Subcutaneous adipose tissue (tissue), 4 donors: Measurements from ENCODE around the gene BCLAF1. TPM values are rescaled to one million over a fixed set of nuclear protein-coding genes. Genes with fewer than 3 reads are reported as not detected.

Source experiments
- total RNA-seq, 4 donors: library from RNA; depleted of rRNA; stranded (reverse); fragments of >200 nt; gene quantifications; one replicate each; pipeline ENCODE4 v1.1.0, GENCODE V29; 2016
- TF ChIP-seq, protein P1 (sequence below): fragments of 450-650 bp; IDR thresholded peaks from one replicate; pipeline ENCODE4 v1.5.1; 2016; ENCODE audit warnings: low read depth, mild to moderate bottlenecking, control low read depth, antibody characterized with exemption, moderate library complexity

The BCLAF1 gene
- total RNA-seq, 4 donors from 2014 or later: 96.1 to 215 (median 116) TPM

DNA sequence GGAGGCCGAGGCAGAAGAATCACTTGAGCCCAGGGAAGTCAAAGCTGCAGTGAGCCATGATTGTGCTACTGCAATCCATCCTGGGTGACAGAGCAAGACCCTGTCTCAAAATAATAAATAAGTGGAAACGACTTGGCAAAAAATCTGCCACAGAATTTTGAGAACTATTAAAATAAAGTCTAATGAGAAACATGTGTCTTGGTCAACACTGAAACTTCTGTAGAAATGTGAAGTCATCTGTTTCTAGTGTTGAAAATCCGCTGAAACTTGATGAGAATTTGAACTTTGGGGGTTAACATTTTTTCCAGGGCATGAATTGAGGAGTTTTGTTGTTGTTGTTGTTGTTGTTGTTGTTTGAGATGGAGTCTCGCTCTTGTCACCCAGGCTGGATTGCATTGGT lies 29.0 kb upstream of the BCLAF1 start:
- TF ChIP-seq, protein P1, sequence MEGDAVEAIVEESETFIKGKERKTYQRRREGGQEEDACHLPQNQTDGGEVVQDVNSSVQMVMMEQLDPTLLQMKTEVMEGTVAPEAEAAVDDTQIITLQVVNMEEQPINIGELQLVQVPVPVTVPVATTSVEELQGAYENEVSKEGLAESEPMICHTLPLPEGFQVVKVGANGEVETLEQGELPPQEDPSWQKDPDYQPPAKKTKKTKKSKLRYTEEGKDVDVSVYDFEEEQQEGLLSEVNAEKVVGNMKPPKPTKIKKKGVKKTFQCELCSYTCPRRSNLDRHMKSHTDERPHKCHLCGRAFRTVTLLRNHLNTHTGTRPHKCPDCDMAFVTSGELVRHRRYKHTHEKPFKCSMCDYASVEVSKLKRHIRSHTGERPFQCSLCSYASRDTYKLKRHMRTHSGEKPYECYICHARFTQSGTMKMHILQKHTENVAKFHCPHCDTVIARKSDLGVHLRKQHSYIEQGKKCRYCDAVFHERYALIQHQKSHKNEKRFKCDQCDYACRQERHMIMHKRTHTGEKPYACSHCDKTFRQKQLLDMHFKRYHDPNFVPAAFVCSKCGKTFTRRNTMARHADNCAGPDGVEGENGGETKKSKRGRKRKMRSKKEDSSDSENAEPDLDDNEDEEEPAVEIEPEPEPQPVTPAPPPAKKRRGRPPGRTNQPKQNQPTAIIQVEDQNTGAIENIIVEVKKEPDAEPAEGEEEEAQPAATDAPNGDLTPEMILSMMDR: no peak

DNA sequence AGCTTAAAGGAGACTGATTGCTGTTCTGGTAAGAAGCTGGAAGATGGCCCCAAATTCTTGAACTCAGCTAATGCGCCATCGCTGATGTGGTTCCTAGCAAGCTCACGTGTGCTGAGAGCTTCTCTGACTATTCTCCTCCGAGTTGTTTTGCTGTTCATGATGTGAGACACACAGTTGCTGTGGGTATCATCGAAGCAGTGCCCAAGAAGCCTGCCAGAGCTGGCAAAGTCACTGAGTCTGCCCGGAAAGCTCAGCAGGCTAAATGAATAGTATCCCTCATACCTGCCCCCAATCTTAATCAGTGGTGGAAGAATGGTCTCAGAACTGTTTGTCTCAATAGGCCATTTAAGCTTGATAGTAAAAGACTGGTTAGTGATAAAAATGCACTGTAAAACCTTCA lies 28.3 kb upstream of the BCLAF1 start:
- TF ChIP-seq, protein P1: no peak

DNA sequence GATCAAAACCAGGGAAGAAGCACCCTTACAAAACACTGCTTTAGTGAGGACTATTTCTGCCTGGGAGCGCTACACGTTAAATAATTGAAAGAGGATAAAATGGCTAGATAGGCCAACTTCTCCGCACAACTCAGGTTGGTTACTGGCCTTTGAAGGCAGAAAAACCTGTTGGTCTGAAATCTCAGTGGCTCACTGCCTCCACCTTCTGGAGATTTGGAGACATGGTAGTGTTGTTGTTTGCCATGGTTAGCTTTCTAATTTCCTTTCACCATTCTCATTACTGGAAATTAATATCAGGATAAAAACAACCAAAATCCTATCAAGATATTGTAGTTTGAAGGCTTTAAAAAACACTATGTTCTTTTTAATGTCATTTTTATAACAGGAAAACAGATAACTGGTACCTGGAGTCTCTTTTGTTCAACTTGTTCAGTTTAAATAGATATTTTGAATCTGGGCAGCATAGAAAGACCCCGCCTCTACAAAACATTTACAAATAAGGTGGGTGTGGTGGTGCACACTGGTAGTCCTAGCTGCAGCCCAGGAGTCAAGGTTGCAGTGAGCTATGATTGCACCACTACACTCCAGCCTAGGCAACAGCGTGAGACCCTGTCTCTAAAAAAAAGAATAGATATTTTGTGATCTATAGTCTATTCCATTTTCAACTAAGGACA lies 27.5 kb upstream of the BCLAF1 start:
- TF ChIP-seq, protein P1: no peak

DNA sequence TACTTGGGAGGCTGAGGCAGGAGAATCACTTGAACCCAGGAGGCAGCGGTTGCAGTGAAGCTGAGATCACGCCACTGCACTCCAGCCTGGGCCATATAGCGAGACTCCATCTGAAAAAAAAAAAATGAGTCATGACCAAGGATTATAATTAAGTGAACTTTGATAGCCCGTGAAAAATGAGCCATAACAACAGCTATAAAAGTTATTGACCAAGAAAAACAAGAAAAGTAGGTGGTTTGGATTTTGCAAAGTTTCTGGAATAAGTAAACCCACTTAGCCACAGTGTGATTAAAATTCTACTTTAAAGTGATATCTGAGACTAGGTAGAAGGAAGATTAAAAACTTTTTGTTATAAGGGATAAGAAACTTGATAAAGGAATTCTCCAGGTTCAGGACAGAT lies 25.9 kb upstream of the BCLAF1 start:
- TF ChIP-seq, protein P1: no peak

DNA sequence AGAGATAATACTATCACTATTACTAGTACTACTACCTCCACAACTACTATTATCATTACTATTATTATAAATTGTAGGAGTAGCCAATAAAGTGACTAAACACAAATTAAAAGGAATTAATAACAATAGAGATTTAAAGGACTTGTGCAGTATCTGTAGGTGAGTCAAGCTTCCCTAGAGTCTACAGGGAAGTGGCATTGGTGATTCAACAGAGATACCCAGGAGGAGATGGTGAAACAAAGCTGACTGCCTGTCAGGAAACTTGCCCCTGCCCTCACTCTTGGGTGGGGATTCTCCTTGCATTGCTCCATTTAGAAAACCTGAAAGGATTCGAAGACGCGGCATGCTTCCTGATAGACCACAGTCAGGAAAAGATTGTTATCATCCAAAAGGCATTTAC lies 23.3 kb upstream of the BCLAF1 start:
- TF ChIP-seq, protein P1: no peak

DNA sequence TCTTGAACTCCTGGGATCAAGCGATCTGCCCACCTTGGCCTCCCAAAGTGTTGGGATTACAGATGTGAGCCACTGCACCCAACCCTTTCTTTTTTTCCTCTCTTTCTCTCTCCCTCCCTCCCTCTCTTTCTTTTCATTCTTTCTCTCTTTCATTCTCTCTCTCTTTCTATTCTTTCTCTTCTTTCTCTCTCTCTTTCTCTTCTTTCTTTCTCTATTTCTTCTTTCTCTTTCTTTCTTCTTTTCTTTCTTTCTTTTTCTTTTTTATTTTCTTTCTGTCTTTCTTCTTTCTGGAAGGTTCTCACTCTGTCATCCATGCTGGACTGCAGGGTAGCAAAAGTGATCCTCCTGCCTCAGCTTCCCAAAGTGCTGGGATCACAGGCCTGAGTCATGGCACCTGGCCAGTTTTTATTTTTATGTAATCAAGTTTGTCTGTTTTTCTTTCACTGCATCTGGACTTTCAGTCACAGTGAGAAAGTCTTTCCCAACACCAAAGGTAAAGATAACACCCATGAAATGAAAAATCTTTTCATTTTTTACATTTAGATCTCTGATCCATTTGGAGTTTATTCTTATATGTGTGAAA lies 20.2 kb upstream of the BCLAF1 start:
- TF ChIP-seq, protein P1: no peak

DNA sequence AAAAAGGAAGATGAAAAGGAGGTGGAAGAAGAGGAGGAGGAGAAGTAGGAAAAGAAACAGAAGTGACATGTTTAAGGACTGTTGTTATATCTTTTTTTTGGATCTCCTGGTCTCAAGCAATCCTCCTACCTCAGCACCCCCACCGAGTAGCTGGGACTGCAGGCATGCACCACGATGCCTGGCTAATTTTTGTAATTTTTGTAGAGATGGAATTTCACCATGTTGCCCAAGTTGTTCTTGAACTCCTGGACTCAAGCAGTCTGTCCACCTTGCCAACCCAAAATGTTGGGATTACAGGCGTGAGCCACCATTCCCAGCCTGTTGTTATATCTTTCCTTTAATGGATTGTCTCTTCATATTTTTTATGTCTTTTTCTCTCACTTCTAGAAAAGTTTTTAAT lies 19.5 kb upstream of the BCLAF1 start:
- TF ChIP-seq, protein P1: no peak
